Thoracic aorta (tissue), 2 donors: ENCODE results near the gene TM4SF4. TPM values are rescaled to one million over a fixed set of nuclear protein-coding genes. Genes with fewer than 3 reads are reported as not detected.

Experiments used
- ATAC-seq: fragments of 150-250 bp; one replicate; pipeline ENCODE4 v1.8.0; 2017; ENCODE audit warnings: low read depth; ENCODE audit not compliant: insufficient number of reproducible peaks, low FRiP score
- DNase-seq: peaks from one replicate; pipeline ENCODE4 v3.0.0-alpha.2; 2020; ENCODE audit warnings: low spot score
- H3K27ac ChIP-seq, 2 donors: fragments of 200-600 bp; sonication (generic); 1 replicate in 1 of 2; 2 replicates in 1 of 2; pipeline ENCODE4 v1.5.1; 2016; ENCODE audit warnings: mild to moderate bottlenecking in 2 of 2, moderate library complexity in 2 of 2
- H3K27me3 ChIP-seq: fragments of 200-600 bp; sonication (generic); replicated peaks from 2 replicates; pipeline ENCODE4 v1.6.0; 2016; ENCODE audit warnings: mild to moderate bottlenecking; ENCODE audit not compliant: insufficient read depth
- H3K36me3 ChIP-seq: fragments of 200-600 bp; sonication (generic); one replicate; pipeline ENCODE4 v1.5.1; 2016
- H3K4me1 ChIP-seq, 2 donors: fragments of 200-600 bp; sonication (generic); 1 replicate in 1 of 2; 2 replicates in 1 of 2; pipeline versions ENCODE4 v1.5.1 to v1.6.0; 2016; ENCODE audit warnings: low read depth in 2 of 2, mild to moderate bottlenecking in 1 of 2; ENCODE audit not compliant: control insufficient read depth in 1 of 2
- H3K4me3 ChIP-seq: fragments of 200-600 bp; sonication (generic); 2 replicates; pipeline ENCODE4 v1.5.1; 2016; ENCODE audit warnings: mild to moderate bottlenecking
- H3K9me3 ChIP-seq: fragments of 200-600 bp; sonication (generic); 2 replicates; pipeline ENCODE4 v1.5.1; 2016
- total RNA-seq, 2 donors: library from RNA; depleted of rRNA; stranded (reverse); fragments of >200 nt; gene quantifications; one replicate each; pipeline versions ENCODE4 v1.1.0 to v1.2.3, GENCODE V29; 2016
- TF ChIP-seq, protein P1 (sequence below): fragments of 200-600 bp; sonication (generic); IDR thresholded peaks from one replicate; pipeline ENCODE4 v1.5.1; 2019; ENCODE audit warnings: antibody characterized with exemption

TM4SF4 gene
- total RNA-seq, 2 donors from 2014 or later = not detected

DNA sequence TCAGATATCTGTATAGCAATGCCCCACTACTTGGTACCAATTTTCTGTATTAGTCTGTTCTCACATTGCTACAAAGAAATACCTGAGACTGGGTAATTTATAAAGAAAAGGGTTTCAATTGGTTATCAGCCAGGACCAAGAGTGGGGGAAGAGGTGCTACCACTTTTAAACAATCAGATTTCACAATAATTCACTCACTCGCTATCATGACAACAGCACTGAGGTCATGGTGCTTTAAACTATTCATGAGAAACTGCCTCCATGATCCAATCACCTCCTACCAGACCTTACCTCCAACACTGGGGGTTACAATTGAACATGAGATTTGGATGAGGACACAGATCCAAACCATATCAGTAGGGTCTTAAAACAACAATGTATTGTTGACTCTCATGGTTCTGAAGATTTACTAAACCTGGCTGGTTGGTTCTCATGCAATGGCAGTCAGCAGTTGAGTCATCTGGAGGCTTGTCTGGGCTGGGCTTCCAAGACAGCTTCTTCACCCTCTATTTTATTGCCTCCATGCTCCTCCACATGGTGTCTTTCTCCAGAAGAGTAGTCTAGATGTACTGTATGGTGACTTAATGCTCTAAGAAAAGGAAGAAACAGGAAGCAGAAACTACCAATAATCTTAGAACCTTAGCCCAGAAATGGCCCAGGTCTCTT lies 21.2 kb upstream of the TM4SF4 start:
- peaks cover 5% of the 10 kb centered on the region for H3K9me3 ChIP-seq
- H3K4me3 ChIP-seq = no peak overlapping the region
- H3K36me3 ChIP-seq = no peaks in the 10 kb centered on the region
- TF ChIP-seq, protein P1, sequence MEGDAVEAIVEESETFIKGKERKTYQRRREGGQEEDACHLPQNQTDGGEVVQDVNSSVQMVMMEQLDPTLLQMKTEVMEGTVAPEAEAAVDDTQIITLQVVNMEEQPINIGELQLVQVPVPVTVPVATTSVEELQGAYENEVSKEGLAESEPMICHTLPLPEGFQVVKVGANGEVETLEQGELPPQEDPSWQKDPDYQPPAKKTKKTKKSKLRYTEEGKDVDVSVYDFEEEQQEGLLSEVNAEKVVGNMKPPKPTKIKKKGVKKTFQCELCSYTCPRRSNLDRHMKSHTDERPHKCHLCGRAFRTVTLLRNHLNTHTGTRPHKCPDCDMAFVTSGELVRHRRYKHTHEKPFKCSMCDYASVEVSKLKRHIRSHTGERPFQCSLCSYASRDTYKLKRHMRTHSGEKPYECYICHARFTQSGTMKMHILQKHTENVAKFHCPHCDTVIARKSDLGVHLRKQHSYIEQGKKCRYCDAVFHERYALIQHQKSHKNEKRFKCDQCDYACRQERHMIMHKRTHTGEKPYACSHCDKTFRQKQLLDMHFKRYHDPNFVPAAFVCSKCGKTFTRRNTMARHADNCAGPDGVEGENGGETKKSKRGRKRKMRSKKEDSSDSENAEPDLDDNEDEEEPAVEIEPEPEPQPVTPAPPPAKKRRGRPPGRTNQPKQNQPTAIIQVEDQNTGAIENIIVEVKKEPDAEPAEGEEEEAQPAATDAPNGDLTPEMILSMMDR = no peak
- ATAC-seq = no peak
- no peaks in the 10 kb centered on the region for H3K27me3 ChIP-seq
- no peak for DNase-seq
- no peak overlapping the region for H3K27ac ChIP-seq
- H3K4me1 ChIP-seq = peaks cover 16 to 23% of the 10 kb centered on the region in 2 donors

DNA sequence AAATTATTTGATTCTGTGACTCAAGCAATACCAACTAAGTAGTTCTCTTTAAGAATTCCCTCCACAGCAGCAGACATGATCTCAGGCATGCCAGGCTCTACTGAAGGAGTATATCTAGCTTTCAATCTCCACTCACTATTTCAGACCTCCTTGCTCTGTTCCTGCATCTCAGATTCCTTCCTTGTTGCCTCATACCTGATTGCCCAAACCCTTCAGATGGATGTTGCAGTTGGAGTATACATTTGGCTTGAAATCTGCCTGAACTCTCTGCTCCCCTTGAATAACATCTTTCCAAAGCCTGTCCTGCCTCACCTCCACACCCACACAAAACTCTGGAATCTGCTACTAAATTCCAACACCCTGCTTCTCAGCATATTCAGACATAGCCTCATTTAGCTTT lies 19.8 kb upstream of the TM4SF4 start:
- Histone ChIP-seq H3K27ac (no peak overlapping the region), H3K36me3 (no peaks in the 10 kb centered on the region), H3K9me3 (peaks cover 5% of the 10 kb centered on the region), H3K27me3 (no peaks in the 10 kb centered on the region), H3K4me3 (no peak overlapping the region), H3K4me1 (peaks cover 8 to 13% of the 10 kb centered on the region in 2 donors)
- no peak for ATAC-seq
- no peak for DNase-seq
- TF ChIP-seq, protein P1 = no peak

DNA sequence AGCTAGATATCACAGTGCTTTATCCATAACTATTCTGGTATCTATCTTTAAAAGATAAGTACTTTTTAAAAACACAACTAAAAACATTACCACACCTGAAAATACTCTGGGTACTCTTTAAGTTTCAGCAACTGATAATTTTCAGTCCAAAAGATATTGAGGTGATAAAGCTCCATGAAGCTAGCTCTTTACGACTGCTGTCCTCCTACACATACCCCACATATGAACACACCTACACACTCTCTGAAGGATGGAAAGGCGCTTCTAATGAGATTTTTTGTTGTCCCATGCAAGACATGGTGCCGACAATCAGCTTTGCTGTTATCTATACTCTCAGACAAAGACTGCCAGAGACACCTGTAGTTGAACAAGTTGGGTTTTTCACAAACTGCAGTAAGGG lies 19.1 kb upstream of the TM4SF4 start:
- no peaks in the 10 kb centered on the region for H3K27me3 ChIP-seq
- ATAC-seq = no peak
- TF ChIP-seq, protein P1 = no peak
- peaks cover 8 to 12% of the 10 kb centered on the region in 2 donors for H3K4me1 ChIP-seq
- H3K4me3 ChIP-seq = no peak overlapping the region
- H3K27ac ChIP-seq = no peak overlapping the region
- peaks cover 5% of the 10 kb centered on the region for H3K9me3 ChIP-seq
- no peak for DNase-seq
- no peaks in the 10 kb centered on the region for H3K36me3 ChIP-seq

DNA sequence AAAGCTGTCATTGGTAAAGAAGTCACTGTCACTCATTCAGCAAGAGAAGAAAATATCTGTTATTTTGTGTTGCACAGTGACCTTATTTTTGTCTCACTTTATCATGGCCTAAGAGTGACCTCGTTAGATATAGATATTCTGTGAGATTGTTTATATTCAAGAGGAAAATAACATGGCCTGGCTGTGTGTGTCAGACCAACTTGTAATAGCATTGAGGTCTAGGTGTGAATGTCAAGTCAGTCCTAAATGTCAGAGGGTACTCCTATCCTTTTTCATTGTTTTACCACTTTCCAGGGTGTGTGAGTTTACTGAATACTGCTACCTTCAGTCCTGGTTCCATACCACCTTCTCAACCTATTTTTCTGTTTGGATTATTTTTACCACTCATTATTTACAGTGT lies 18.5 kb upstream of the TM4SF4 start:
- H3K27me3 ChIP-seq = no peaks in the 10 kb centered on the region
- TF ChIP-seq, protein P1 = no peak
- peaks cover 5% of the 10 kb centered on the region for H3K9me3 ChIP-seq
- DNase-seq = no peak
- H3K27ac ChIP-seq = no peak overlapping the region
- H3K4me1 ChIP-seq = peaks cover 12 to 16% of the 10 kb centered on the region in 2 donors
- no peak for ATAC-seq
- H3K4me3 ChIP-seq = no peak overlapping the region
- no peaks in the 10 kb centered on the region for H3K36me3 ChIP-seq

DNA sequence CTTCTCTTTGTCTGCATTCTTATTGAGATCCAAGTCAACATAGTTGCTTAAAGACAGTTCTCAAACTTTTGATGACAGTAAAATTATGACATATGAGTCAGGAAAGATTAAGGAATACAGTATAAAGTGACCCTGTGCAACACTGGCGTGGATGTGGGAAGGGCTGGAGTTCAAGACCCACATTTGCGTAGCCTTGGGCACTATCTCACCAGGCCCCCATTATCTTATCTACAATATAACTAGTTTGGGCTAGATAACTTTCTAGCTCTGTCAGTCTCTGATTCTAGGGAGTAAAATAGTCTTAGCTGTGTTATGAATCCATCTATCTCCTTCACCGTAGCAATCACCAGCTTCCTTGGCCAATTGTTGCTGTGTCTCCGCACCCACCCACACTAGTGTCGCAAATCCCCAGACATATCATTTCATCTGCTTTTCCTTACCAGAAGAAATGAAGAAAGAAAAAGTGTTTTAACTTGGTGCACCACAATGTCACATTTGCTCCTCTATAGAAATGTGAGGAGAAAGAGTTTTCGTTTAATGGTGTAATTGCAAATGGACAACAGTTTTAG lies 14.9 kb upstream of the TM4SF4 start:
- DNase-seq = no peak
- Histone ChIP-seq H3K4me1 (peaks cover 25 to 36% of the 10 kb centered on the region in 2 donors), H3K9me3 (no peaks in the 10 kb centered on the region), H3K36me3 (no peaks in the 10 kb centered on the region), H3K27me3 (no peaks in the 10 kb centered on the region), H3K4me3 (no peak overlapping the region), H3K27ac (peak overlapping the region; percentile 75 to 91)
- TF ChIP-seq, protein P1 = no peak
- ATAC-seq = no peak
